AG09319 (cell line): ENCODE data around the gene SLC6A8.
"Not testable (repeated sequence)": the region's sequence is repeated elsewhere in the genome, so short reads cannot be mapped to it uniquely, and the experiment has no call there.

Experiments
- DNase-seq: peaks from one replicate; pipeline ENCODE4 v3.0.0-alpha.2; 2010; ENCODE audit warnings: low read depth; ENCODE audit errors: extremely low read depth
- TF ChIP-seq, protein P1 (sequence below): IDR thresholded peaks from 2 replicates; pipeline ENCODE4 v1.5.1; 2011; ENCODE audit warnings: low read depth, mild to moderate bottlenecking, inconsistent platforms, low read length, moderate library complexity

The SLC6A8 gene

DNA sequence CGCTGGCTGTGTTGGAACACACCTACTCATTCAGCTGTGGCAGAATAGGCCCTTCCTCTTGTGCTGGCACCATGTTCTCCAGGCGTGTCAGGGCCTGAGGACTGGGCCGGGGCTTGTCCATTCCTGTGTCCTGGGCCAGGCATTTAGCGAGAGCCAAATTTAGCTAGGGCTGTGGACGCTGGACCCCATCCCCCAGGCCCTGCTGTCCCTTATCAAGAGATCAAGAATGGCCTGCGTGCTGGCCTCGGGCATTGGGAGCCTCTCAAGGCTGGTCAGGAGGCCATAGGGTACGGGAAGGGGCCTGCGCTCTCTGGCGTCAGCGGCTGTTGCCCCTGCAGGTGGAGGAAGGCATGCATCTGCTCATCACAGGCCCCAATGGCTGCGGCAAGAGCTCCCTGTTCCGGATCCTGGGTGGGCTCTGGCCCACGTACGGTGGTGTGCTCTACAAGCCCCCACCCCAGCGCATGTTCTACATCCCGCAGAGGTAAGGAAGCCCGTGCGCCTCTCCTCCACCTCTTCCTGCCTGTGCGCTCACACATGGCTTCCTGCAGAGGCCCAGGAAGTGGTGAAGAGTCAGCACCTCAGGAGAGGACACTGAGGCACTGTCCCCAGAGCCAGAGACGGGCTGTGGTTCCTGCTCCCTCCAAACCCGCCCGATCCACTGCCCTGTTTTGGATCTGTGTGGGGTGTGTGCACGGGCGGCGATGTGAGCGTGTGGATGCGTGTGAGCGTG, 52.2 kb downstream of the SLC6A8 start:
- TF ChIP-seq, protein P1, sequence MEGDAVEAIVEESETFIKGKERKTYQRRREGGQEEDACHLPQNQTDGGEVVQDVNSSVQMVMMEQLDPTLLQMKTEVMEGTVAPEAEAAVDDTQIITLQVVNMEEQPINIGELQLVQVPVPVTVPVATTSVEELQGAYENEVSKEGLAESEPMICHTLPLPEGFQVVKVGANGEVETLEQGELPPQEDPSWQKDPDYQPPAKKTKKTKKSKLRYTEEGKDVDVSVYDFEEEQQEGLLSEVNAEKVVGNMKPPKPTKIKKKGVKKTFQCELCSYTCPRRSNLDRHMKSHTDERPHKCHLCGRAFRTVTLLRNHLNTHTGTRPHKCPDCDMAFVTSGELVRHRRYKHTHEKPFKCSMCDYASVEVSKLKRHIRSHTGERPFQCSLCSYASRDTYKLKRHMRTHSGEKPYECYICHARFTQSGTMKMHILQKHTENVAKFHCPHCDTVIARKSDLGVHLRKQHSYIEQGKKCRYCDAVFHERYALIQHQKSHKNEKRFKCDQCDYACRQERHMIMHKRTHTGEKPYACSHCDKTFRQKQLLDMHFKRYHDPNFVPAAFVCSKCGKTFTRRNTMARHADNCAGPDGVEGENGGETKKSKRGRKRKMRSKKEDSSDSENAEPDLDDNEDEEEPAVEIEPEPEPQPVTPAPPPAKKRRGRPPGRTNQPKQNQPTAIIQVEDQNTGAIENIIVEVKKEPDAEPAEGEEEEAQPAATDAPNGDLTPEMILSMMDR, result no peak
- DNase-seq, result no peak

DNA sequence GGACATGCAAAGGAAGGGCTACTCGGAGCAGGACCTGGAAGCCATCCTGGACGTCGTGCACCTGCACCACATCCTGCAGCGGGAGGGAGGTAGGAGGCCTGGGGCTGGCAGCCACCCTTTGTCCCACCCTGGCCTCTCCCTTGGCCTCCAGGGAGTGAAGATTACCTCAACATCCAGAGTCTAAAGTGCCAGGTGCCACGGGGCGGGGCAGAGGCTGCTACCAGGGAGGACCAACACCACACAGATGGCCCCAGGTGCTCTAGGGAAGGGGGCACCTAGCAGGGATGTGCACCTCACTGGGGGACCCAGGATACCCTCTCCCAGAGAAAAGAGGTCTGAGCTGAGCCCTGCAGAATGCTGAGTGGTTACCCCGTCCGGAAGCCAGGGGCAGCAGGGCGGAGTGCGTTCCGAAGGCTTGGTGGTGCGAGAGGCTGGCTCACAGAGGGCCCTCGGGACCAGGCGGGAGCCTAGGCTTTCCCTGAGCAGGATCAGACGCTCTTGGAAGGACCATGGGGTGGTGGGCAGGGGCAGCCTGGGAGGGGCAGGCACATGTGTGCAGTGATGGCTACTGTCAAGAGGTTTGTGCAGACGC, 53.0 kb downstream of the SLC6A8 start:
- DNase-seq, result no peak
- TF ChIP-seq, protein P1, result no peak

DNA sequence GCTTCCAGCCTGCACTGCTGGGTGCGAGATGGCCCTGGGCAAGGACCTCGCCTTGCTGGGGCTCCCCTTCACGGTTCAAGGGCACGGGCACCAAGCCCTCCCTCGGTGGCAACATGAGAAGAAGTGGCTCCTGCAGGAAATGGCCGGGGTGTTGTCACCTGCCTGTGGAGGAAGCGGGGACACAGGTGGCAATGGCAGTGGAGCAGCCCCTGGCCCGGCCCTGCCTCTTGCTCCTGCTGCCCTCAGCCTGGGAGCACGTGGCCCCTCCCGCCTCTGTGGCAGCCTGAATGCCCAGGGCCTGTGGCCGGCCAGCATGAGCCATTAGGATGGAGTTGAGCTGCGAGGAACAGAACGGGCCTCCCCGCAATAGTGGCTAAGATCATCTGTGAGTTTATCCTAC, 53.7 kb downstream of the SLC6A8 start:
- TF ChIP-seq, protein P1, result no peak
- no peak for DNase-seq

DNA sequence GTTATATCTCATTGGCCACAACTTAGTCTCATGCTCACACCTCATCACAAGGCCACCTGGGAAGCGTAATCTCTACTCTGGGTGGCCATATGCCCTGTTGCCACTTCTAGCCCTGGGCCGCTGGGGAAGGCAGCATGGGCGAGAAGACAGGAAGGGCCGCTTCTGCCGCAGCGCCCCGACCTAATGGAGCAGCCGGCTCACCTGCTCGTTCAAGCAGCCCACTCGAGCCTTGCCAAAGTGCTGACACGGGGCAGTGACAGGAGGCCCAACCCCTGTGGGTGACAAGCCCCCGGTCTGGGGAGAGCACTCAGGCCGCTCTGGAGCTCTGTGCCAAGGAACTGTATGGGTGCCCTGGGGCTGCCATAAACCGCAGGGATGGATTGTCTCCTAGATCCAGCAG, 54.4 kb downstream of the SLC6A8 start:
- DNase-seq, result not testable (repeated sequence)

DNA sequence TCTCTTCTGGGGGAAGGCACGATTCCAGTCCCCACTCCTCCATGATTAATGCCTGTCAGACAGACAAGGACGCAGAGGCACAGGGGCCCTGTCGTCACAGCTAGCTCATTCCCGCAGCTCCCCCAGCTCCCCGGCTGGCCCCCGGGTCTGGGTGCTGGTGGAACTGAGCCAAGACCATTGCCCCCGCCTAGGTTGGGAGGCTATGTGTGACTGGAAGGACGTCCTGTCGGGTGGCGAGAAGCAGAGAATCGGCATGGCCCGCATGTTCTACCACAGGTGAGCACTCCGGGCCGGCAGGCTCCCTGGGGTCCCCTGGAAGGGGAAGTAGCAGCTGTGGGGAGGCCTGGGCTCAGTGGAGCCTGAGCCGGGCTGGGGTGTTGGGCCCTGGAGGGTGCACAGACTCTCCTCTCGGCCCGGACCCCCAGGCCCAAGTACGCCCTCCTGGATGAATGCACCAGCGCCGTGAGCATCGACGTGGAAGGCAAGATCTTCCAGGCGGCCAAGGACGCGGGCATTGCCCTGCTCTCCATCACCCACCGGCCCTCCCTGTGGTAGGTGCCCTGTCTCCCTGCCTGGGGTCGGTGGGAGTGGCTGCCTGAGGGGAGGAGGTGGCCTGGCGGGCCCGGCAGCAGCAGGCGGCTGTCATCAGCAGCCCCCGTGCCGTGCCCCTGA, 55.2 kb downstream of the SLC6A8 start:
- not testable (repeated sequence) for DNase-seq

DNA sequence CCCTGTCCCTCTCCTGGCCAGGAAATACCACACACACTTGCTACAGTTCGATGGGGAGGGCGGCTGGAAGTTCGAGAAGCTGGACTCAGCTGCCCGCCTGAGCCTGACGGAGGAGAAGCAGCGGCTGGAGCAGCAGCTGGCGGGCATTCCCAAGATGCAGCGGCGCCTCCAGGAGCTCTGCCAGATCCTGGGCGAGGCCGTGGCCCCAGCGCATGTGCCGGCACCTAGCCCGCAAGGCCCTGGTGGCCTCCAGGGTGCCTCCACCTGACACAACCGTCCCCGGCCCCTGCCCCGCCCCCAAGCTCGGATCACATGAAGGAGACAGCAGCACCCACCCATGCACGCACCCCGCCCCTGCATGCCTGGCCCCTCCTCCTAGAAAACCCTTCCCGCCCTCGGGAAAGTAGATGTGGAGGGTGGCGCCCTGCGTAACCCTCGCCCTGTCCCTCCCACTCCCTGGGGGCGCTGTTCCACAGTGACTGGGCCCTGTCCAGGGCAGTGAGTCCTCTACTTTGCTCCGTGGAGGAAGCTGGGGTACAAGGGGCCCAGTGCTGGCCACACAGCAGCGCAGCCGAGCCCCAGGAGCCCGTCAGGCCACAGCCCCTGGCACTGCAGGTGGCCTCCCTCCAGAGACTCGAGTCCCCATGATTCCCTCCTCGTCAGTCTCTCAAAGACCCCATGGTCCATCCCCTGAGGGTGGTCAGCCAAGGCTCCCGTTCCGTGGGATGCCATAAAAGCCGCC, 55.9 kb downstream of the SLC6A8 start:
- DNase-seq, result not testable (repeated sequence)

DNA sequence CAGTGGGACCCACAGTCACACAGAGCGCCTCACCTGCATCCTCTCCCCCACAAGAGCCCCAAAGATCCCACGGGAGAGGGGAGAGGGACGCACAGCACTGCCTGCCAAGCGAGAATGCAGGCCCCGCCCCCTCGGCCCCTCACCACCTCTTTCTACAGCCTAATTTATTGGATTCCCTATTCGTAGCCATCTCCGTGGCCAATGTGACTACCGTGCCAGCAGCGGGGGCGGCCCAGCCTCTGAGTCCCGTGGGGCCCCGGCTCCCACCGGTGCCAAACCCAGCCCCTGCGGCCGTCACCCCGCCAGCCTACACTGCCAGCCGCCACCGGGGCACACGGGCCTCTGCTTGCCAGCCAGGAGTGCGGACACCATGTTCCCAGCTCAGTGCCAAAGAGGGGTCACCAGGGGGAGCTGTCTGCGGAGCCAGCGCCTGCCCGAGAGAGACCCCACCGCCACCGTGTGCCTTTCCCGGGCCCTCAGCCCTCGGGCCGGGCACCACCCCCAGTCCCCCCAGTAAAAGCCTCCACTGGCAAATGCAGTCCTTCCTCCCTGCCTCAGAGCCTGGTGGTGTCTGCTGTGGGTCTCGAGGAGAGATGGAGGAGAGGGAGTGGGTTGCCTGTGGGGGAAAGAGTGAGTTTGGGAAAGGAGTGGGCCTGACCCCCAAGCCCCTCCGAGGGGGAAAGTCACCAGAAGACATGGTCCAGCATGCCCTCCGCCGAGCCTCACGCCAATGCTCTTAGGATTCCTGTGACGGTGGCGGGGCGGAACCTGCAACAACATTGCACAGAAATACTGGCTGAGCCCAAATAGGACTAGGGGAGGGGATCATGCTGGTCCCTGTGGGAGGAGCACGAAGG, 56.7 kb downstream of the SLC6A8 start:
- no peak for DNase-seq
- TF ChIP-seq, protein P1, result peak; percentile 13

DNA sequence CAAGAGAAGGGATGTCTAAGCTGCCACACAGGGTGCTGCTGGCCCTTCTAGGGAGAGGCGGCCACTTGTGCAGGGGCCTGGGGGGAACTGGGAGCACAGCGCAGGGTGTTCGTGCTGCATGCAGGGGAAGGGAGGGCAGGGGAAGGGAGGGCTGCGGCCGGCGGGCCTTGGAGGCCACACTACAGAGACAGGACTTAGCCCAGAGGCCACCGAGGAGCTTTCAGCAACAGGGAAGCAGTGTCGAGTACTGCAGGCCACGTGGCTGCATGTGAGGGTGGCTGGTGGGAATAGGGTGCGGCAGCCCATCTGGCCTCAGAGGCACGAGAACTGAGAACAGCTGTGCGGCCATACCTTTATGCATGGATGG, 57.3 kb downstream of the SLC6A8 start:
- not testable (repeated sequence) for DNase-seq
